DLD1 (cell line): ENCODE data around the gene RSPH10B2.
"Not testable (repeated sequence)": the region's sequence is repeated elsewhere in the genome, so short reads cannot be mapped to it uniquely, and the experiment has no call there.

Experiments
- in situ Hi-C: cut with HindIII; loops from 2 replicates; pipeline ENCODE4 v1.10.0; 2017; ENCODE audit warnings: low sequenced_read_pairs

The RSPH10B2 gene

GRCh38 chr7:6837081-6837480 lies 83.2 kb downstream of the RSPH10B2 start:
- in situ Hi-C loops: not testable (repeated sequence)

- in situ Hi-C loops: not testable (repeated sequence)
These were observed 88.5 kb downstream of the RSPH10B2 start for GRCh38 chr7:6842278-6842921.

GRCh38 chr7:6843092-6843491 lies 89.2 kb downstream of the RSPH10B2 start:
- in situ Hi-C loops: not testable (repeated sequence)

- in situ Hi-C loops: not testable (repeated sequence)
These were observed 89.8 kb downstream of the RSPH10B2 start for GRCh38 chr7:6843654-6844053.

GRCh38 chr7:6845971-6846449 lies 92.1 kb downstream of the RSPH10B2 start:
- in situ Hi-C loops: not testable (repeated sequence)

- in situ Hi-C loops: not testable (repeated sequence)
These were observed 93.8 kb downstream of the RSPH10B2 start for GRCh38 chr7:6847751-6848150.
